Parathyroid adenoma (tissue), 2 donors: Measurements from ENCODE around the gene LRP6.

Experiments used
- H2AFZ ChIP-seq: fragments of 300-600 bp; sonication (generic); one replicate; pipeline ENCODE4 v1.7.0; 2017; ENCODE audit warnings: antibody characterized with exemption, mild to moderate bottlenecking
- H3K27ac ChIP-seq: fragments of 300-600 bp; sonication (generic); one replicate; pipeline ENCODE4 v1.7.0; 2017
- H3K27me3 ChIP-seq: fragments of 300-600 bp; sonication (generic); one replicate; pipeline ENCODE4 v1.7.0; 2017; ENCODE audit warnings: low read length; ENCODE audit not compliant: control insufficient read depth, insufficient read depth
- H3K36me3 ChIP-seq: fragments of 300-600 bp; sonication (generic); one replicate; pipeline ENCODE4 v1.7.0; 2017; ENCODE audit warnings: low read length; ENCODE audit not compliant: control insufficient read depth, insufficient read depth
- H3K4me1 ChIP-seq: fragments of 300-600 bp; sonication (generic); one replicate; pipeline ENCODE4 v1.7.0; 2017; ENCODE audit warnings: control low read depth
- H3K4me2 ChIP-seq: fragments of 300-600 bp; sonication (generic); one replicate; pipeline ENCODE4 v1.7.0; 2017; ENCODE audit warnings: low read length
- H3K4me3 ChIP-seq: fragments of 300-600 bp; sonication (generic); one replicate; pipeline ENCODE4 v1.7.0; 2017; ENCODE audit warnings: low read depth, low read length
- H3K79me2 ChIP-seq: fragments of 300-600 bp; sonication (generic); one replicate; pipeline ENCODE4 v1.7.0; 2017; ENCODE audit warnings: control low read depth
- H3K9ac ChIP-seq: fragments of 300-600 bp; sonication (generic); one replicate; pipeline ENCODE4 v1.7.0; 2017; ENCODE audit warnings: mild to moderate bottlenecking
- H3K9me3 ChIP-seq: fragments of 300-600 bp; sonication (generic); one replicate; pipeline ENCODE4 v1.7.0; 2017; ENCODE audit warnings: low read length; ENCODE audit not compliant: control insufficient read depth
- CTCF ChIP-seq: fragments of 300-600 bp; sonication (generic); IDR thresholded peaks from one replicate; pipeline ENCODE4 v1.7.0; 2017; ENCODE audit warnings: antibody characterized with exemption, mild to moderate bottlenecking
- donor health status: primary hyperparathyroidism.

LRP6 gene

GRCh38 chr12:12191008-12191407, 75.8 kb downstream of the LRP6 start:
- no peak overlapping the region for H3K27ac ChIP-seq
- H3K27me3 ChIP-seq = no peaks in the 10 kb centered on the region
- no peak overlapping the region for H3K4me2 ChIP-seq
- H2AFZ ChIP-seq = no peak overlapping the region
- H3K79me2 ChIP-seq = peaks cover 20% of the 10 kb centered on the region
- H3K4me3 ChIP-seq = no peak overlapping the region
- no peaks in the 10 kb centered on the region for H3K36me3 ChIP-seq
- H3K4me1 ChIP-seq = peaks cover 6% of the 10 kb centered on the region
- no peaks in the 10 kb centered on the region for H3K9me3 ChIP-seq
- TF ChIP-seq CTCF = no peak
- H3K9ac ChIP-seq = no peak overlapping the region

- Histone ChIP-seq H2AFZ (no peak overlapping the region), H3K4me3 (no peak overlapping the region), H3K79me2 (peaks cover 17% of the 10 kb centered on the region), H3K4me1 (peaks cover 6% of the 10 kb centered on the region), H3K9me3 (no peaks in the 10 kb centered on the region), H3K36me3 (no peaks in the 10 kb centered on the region), H3K9ac (no peak overlapping the region), H3K4me2 (no peak overlapping the region), H3K27me3 (no peaks in the 10 kb centered on the region), H3K27ac (no peak overlapping the region)
- TF ChIP-seq CTCF = no peak
These were observed 76.6 kb downstream of the LRP6 start for GRCh38 chr12:12190087-12190809.

DNA sequence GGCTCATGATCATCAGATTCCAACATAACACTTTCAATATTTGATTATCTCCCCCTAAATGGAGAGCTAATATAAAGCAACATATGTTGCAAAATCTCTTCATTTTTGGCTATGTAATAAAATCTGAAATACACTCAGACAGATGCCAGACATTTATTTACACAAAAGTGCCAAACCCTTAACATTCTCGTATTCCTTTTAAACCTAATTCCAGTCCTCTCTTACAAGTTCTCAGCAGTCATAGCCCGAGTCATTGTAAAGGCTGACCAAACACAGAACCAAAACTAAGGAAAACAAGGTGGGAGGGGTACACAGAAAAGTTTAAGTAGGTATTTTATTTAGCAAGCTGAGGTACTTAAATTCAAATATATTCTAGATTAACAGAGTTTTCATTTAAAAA, 81.4 kb downstream of the LRP6 start:
- Histone ChIP-seq H3K79me2 (peaks cover 15% of the 10 kb centered on the region), H2AFZ (no peak overlapping the region), H3K9ac (no peak overlapping the region), H3K4me2 (no peak overlapping the region), H3K9me3 (no peaks in the 10 kb centered on the region), H3K27me3 (no peaks in the 10 kb centered on the region), H3K36me3 (no peaks in the 10 kb centered on the region), H3K4me1 (peaks cover 7% of the 10 kb centered on the region), H3K4me3 (no peak overlapping the region), H3K27ac (no peak overlapping the region)
- no peak for TF ChIP-seq CTCF

GRCh38 chr12:12182703-12183365, 84.0 kb downstream of the LRP6 start:
- H3K9ac ChIP-seq = no peak overlapping the region
- no peaks in the 10 kb centered on the region for H3K9me3 ChIP-seq
- H3K4me1 ChIP-seq = peaks cover 8% of the 10 kb centered on the region
- H3K4me3 ChIP-seq = no peak overlapping the region
- no peak overlapping the region for H3K27ac ChIP-seq
- H2AFZ ChIP-seq = no peak overlapping the region
- H3K79me2 ChIP-seq = peaks cover 10% of the 10 kb centered on the region
- no peaks in the 10 kb centered on the region for H3K36me3 ChIP-seq
- TF ChIP-seq CTCF = no peak
- H3K27me3 ChIP-seq = no peaks in the 10 kb centered on the region
- H3K4me2 ChIP-seq = no peak overlapping the region
